Spleen (tissue), 7 donors: ENCODE results near the gene TMEM120B.
"Not testable (repeated sequence)": the region's sequence is repeated elsewhere in the genome, so short reads cannot be mapped to it uniquely, and the experiment has no call there.

Experiments used
- CTCF ChIP-seq, 11 experiments: fragments of 200-600 bp in 7 of 11; fragments of 450-650 bp in 4 of 11; sonication (generic) in 4 of 11; IDR thresholded peaks in 8 of 11; conservative IDR thresholded peaks in 3 of 11; 1 replicate in 7 of 11; 2 replicates in 4 of 11; pipeline versions ENCODE4 v1.4.0 to v1.8.0; 2016 to 2021; ENCODE audit warnings: antibody characterized with exemption in 11 of 11, inconsistent platforms in 4 of 11, mild to moderate bottlenecking in 1 of 11
- POLR2A ChIP-seq, 3 donors: fragments of 450-650 bp; IDR thresholded peaks; one replicate each; pipeline ENCODE4 v1.5.1; 2017; ENCODE audit warnings: antibody characterized with exemption in 3 of 3, mild to moderate bottlenecking in 1 of 3
- POLR2AphosphoS5 ChIP-seq, 3 donors: sonication (generic); formaldehyde crosslinking; IDR thresholded peaks; one replicate each; pipeline ENCODE4 v1.5.1; 2017; ENCODE audit warnings: antibody characterized with exemption in 3 of 3
- donor health status: DM: no; HTN: no; CAD: no; lungs with moderate emphysema.
- donor health status: DM: no; HTN: no; CAD: no.
- donor health status: DM: no; HTN: no; CAD: no.

- TF ChIP-seq CTCF (IDR thresholded peaks at IDR 0.05 in 8 of 11, conservative IDR thresholded peaks at IDR 0.05 in 3 of 11); POLR2A (IDR thresholded peaks at IDR 0.05); POLR2AphosphoS5 (IDR thresholded peaks at IDR 0.05): not testable (repeated sequence)
These were observed 33.0 kb downstream of the TMEM120B start for GRCh38 chr12:121745545-121745944.
